C4-2B (cell line): Measurements from ENCODE around the gene AKAP7.

Experiments used
- ZFX ChIP-seq: fragments of 450-650 bp; IDR thresholded peaks from 2 replicates; pipeline ENCODE4 v1.6.1; 2017
- TF ChIP-seq, protein P1 (sequence below): fragments of 450-650 bp; conservative IDR thresholded peaks from 2 replicates; pipeline ENCODE4 v1.5.1; 2017; ENCODE audit warnings: mild to moderate bottlenecking

DNA sequence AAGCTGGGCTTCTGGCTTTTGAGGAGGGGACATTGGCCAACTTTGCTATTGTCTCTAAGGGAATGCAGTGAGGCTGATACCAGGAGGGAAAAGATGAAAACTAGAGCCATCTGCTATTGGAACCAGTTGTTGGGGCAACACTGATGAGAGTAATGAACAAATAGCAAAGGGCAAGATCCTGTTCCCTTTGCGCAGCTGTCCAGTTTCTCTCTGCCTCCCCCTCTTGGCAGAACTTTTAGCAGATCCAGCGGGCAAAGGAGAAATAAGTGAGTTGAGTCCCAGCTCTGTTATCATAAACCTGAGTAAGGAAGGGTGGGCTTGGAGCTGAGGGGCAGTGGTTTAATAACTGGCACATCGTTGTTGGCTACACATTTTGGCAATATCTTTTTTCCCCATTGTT, 126.8 kb downstream of the AKAP7 start:
- TF ChIP-seq ZFX = no peak
- TF ChIP-seq, protein P1, sequence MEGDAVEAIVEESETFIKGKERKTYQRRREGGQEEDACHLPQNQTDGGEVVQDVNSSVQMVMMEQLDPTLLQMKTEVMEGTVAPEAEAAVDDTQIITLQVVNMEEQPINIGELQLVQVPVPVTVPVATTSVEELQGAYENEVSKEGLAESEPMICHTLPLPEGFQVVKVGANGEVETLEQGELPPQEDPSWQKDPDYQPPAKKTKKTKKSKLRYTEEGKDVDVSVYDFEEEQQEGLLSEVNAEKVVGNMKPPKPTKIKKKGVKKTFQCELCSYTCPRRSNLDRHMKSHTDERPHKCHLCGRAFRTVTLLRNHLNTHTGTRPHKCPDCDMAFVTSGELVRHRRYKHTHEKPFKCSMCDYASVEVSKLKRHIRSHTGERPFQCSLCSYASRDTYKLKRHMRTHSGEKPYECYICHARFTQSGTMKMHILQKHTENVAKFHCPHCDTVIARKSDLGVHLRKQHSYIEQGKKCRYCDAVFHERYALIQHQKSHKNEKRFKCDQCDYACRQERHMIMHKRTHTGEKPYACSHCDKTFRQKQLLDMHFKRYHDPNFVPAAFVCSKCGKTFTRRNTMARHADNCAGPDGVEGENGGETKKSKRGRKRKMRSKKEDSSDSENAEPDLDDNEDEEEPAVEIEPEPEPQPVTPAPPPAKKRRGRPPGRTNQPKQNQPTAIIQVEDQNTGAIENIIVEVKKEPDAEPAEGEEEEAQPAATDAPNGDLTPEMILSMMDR = peak; percentile 17
